Panc1 (cell line): Measurements from ENCODE around the gene QRFP. TPM values are rescaled to one million over a fixed set of nuclear protein-coding genes. Genes with fewer than 3 reads are reported as not detected.

Source experiments
- ATAC-seq: fragments of 200-7000 bp; cut with Tn5 transposase; 2 replicates; pipeline ENCODE4 v1.9.1; 2020; ENCODE audit warnings: mild to moderate bottlenecking, moderate library complexity
- BruUV-seq: library from RNA; stranded (reverse); fragments of 400-500 nt; replicated peaks from 2 replicates; lab custom pipeline; 2021; lab: Mats Ljungman, UMichigan
- CTCF ChIA-PET: fragments of 300-600 bp; sonication (Branson Sonifier 250); formaldehyde crosslinking; loops from one replicate; lab custom pipeline; 2022; ENCODE audit warnings: antibody characterized with exemption; lab: Charles Lee
- POLR2A ChIA-PET: fragments of 300-600 bp; sonication (Branson Sonifier 250); formaldehyde crosslinking; loops from one replicate; lab custom pipeline; 2022; ENCODE audit warnings: antibody characterized with exemption; lab: Charles Lee
- DNase-seq: peaks from one replicate; pipeline ENCODE4 v3.0.0-alpha.2; 2010; ENCODE audit warnings: low read depth, low spot score
- H3K27ac ChIP-seq: 2 replicates; pipeline ENCODE4 v1.5.1; 2011; ENCODE audit warnings: mild to moderate bottlenecking, low read length, inconsistent platforms
- H3K27me3 ChIP-seq: fragments of 200-500 bp; sonication (Bioruptor generic); 2 replicates; pipeline ENCODE4 v1.6.0; 2014; ENCODE audit warnings: low read length, inconsistent platforms; ENCODE audit not compliant: control insufficient read depth, insufficient read depth
- H3K36me3 ChIP-seq: fragments of 200-500 bp; sonication (Bioruptor generic); 2 replicates; pipeline ENCODE4 v1.5.1; 2014; ENCODE audit warnings: inconsistent platforms, mild to moderate bottlenecking, low read length, moderate library complexity; ENCODE audit not compliant: control insufficient read depth, insufficient read depth
- H3K4me1 ChIP-seq: 2 replicates; pipeline ENCODE4 v1.5.1; 2011; ENCODE audit warnings: inconsistent platforms, mild to moderate bottlenecking, low read length, moderate library complexity; ENCODE audit not compliant: control insufficient read depth, insufficient read depth
- H3K4me3 ChIP-seq, 2 experiments: 2 replicates each; pipeline ENCODE4 v1.5.1; 2011 to 2012; ENCODE audit warnings: low read depth in 2 of 2, low read length in 2 of 2, mild to moderate bottlenecking in 2 of 2, inconsistent platforms in 1 of 2, moderate library complexity in 1 of 2
- H3K9me3 ChIP-seq: fragments of 200-500 bp; sonication (Bioruptor generic); 2 replicates; pipeline ENCODE4 v1.5.1; 2014; ENCODE audit warnings: low read depth, mild to moderate bottlenecking, inconsistent platforms, low read length, moderate library complexity; ENCODE audit not compliant: control insufficient read depth, insufficient read depth
- CTCF ChIP-seq: fragments of 450-650 bp; IDR thresholded peaks from 2 replicates; pipeline ENCODE4 v1.5.1; 2017; ENCODE audit warnings: mild to moderate bottlenecking
- POLR2AphosphoS5 ChIP-seq: IDR thresholded peaks from 2 replicates; pipeline ENCODE4 v1.6.1; 2012; ENCODE audit warnings: mild to moderate bottlenecking, low read depth, low read length, moderate library complexity
- SIN3A ChIP-seq: IDR thresholded peaks from 2 replicates; pipeline ENCODE4 v1.6.1; 2012; ENCODE audit warnings: low read depth, mild to moderate bottlenecking, low read length, moderate library complexity, borderline replicate concordance; ENCODE audit not compliant: insufficient read depth
- TCF7L2 ChIP-seq: IDR thresholded peaks from 2 replicates; pipeline ENCODE4 v1.6.1; 2011; ENCODE audit warnings: mild to moderate bottlenecking, low read depth, low read length, inconsistent platforms
- in situ Hi-C: cut with HindIII; loops from 2 replicates; pipeline ENCODE4 v1.10.0; 2016; ENCODE audit warnings: low sequenced_read_pairs, low pct_unique_long_range_greater_than_20kb
- intact Hi-C: fragments of 100-400 bp; cut with micrococcal nuclease; formaldehyde crosslinking; loops from one replicate; pipeline ENCODE4 v1.10.0; 2022; ENCODE audit not compliant: unreplicated experiment
- total RNA-seq: library from RNA; stranded (reverse); gene quantifications from one replicate; pipeline ENCODE4 v1.2.1, GENCODE V29; 2021; ENCODE audit not compliant: unreplicated experiment
- TF ChIP-seq, protein P1 (sequence below), 2 experiments: IDR thresholded peaks; 2 replicates each; pipeline ENCODE4 v1.6.1; 2011 to 2012; ENCODE audit warnings: low read depth in 2 of 2, control low read depth in 1 of 2, low read length in 1 of 2, mild to moderate bottlenecking in 1 of 2, moderate library complexity in 1 of 2; ENCODE audit not compliant: insufficient read depth in 1 of 2

The QRFP gene
- total RNA-seq, 1 experiment from 2014 or later, result not detected

GRCh38 chr9:130920233-130920632 lies 23.6 kb upstream of the QRFP start:
- no peaks in the 10 kb centered on the region for H3K4me1 ChIP-seq
- ChIA-PET POLR2A (no interaction called here), CTCF (no interaction called here)
- intact Hi-C loops (no loop called here), in situ Hi-C loops (no loop called here)
- H3K27ac ChIP-seq, result no peak overlapping the region
- no peak for ATAC-seq
- no peak overlapping the region for H3K4me3 ChIP-seq
- BruUV-seq, result no TSS peak
- no peaks in the 10 kb centered on the region for H3K9me3 ChIP-seq
- DNase-seq, result no peak
- no peaks in the 10 kb centered on the region for H3K27me3 ChIP-seq
- TF ChIP-seq POLR2AphosphoS5 (no peak), CTCF (no peak), TCF7L2 (no peak)
- TF ChIP-seq, protein P1, sequence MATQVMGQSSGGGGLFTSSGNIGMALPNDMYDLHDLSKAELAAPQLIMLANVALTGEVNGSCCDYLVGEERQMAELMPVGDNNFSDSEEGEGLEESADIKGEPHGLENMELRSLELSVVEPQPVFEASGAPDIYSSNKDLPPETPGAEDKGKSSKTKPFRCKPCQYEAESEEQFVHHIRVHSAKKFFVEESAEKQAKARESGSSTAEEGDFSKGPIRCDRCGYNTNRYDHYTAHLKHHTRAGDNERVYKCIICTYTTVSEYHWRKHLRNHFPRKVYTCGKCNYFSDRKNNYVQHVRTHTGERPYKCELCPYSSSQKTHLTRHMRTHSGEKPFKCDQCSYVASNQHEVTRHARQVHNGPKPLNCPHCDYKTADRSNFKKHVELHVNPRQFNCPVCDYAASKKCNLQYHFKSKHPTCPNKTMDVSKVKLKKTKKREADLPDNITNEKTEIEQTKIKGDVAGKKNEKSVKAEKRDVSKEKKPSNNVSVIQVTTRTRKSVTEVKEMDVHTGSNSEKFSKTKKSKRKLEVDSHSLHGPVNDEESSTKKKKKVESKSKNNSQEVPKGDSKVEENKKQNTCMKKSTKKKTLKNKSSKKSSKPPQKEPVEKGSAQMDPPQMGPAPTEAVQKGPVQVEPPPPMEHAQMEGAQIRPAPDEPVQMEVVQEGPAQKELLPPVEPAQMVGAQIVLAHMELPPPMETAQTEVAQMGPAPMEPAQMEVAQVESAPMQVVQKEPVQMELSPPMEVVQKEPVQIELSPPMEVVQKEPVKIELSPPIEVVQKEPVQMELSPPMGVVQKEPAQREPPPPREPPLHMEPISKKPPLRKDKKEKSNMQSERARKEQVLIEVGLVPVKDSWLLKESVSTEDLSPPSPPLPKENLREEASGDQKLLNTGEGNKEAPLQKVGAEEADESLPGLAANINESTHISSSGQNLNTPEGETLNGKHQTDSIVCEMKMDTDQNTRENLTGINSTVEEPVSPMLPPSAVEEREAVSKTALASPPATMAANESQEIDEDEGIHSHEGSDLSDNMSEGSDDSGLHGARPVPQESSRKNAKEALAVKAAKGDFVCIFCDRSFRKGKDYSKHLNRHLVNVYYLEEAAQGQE (IDR thresholded peaks at IDR 0.05; ENCODE audit: insufficient read depth in 1 of 2, low read depth in 2 of 2, low read length in 1 of 2), result no peak
- no peaks in the 10 kb centered on the region for H3K36me3 ChIP-seq

GRCh38 chr9:130919559-130920145 lies 23.0 kb upstream of the QRFP start:
- TF ChIP-seq CTCF (no peak), TCF7L2 (no peak), POLR2AphosphoS5 (no peak), SIN3A (no peak)
- TF ChIP-seq, protein P1 (IDR thresholded peaks at IDR 0.05; ENCODE audit: insufficient read depth in 1 of 2, low read depth in 2 of 2, low read length in 1 of 2), result no peak
- no peak overlapping the region for H3K27ac ChIP-seq
- in situ Hi-C loops, result no loop called here
- H3K4me3 ChIP-seq, result no peak overlapping the region
- CTCF ChIA-PET, result no interaction called here
- POLR2A ChIA-PET, result no interaction called here
- ATAC-seq (no peak), DNase-seq (no peak)
- H3K36me3 ChIP-seq, result no peaks in the 10 kb centered on the region
- BruUV-seq, result no TSS peak
- no peaks in the 10 kb centered on the region for H3K4me1 ChIP-seq
- intact Hi-C loops, result no loop called here
- H3K27me3 ChIP-seq, result no peaks in the 10 kb centered on the region
- H3K9me3 ChIP-seq, result no peaks in the 10 kb centered on the region
